ENCODE measurements around the gene ZBTB24.

The ZBTB24 gene

DNA sequence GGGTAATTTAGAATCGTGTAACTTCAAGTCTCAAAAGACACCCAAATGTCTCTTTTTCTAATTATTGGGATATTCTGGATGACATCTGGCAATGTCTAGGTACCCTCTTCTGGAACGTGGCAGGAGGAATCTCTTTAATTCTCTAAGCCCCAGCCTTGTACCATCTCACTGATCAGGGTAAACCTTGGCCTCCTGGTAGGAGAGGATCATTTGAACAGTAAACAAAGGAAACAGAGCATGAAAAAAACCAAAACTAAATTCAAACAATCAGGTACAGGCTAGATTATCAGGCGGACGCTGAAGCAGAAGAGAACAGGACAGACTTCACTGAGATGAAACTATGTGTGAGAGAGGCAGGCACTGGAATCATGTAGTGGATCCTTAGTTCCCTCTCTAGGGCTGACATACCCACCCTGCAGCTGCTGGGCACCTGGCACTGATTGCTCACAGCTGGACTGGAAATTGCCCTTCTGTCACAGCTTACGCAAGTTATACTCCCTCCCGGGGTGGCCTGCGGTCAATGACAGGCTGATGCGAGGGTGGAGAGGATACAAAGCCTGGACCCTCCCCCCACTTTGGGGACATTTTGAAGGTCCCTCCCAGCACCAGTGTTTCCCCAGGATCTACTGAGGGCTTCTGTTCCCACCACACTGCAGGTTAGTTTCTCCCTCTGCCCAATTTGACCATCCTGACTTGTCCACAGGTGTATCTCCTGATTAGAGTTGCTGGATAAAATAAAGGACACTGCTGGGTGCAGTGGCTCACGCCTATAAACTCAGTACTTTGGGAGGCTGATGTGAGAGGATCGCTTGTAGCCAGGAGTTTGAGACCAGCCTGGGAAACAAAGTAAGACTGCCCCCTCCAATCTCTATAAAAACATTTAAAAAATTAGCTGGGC lies 20.6 kb upstream of the ZBTB24 start:
- TF ChIP-seq CTCF (IDR thresholded peaks at IDR 0.05; ENCODE audit: insufficient read depth, missing control alignments), result no peak
- DNase-seq (ENCODE audit: insufficient read length, low spot score) (no peak), FAIRE-seq (no peak)

DNA sequence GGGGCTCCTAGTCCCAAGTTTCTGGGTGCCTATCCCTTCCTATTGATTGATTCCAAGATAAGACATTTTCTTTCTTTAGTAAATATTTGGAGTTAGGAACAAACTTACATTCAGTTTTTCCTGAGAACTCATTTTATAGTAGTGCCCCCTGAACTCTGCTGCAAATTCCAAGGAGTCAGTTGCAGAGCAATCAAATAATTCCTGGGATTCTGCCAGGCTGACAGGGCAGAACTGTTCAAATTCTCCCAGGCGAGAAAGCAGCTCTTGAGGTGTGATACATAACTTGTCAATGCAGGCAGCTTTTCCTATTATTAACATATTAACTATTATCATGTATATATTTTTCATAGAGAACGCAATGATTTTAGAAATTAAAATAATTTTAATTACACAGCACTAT lies 15.9 kb upstream of the ZBTB24 start:
- no peak for DNase-seq (ENCODE audit: insufficient read length, low spot score)
- FAIRE-seq, result no peak
- TF ChIP-seq CTCF (IDR thresholded peaks at IDR 0.05; ENCODE audit: insufficient read depth, missing control alignments), result no peak

- no peak for DNase-seq (ENCODE audit: insufficient read length, low spot score)
- TF ChIP-seq CTCF (IDR thresholded peaks at IDR 0.05; ENCODE audit: insufficient read depth, missing control alignments), result no peak
- no peak for FAIRE-seq
Observed at GRCh38 chr6:109498052-109498451, 15.0 kb upstream of the ZBTB24 start.

- TF ChIP-seq CTCF (IDR thresholded peaks at IDR 0.05; ENCODE audit: insufficient read depth, missing control alignments), result no peak
- FAIRE-seq, result no peak
Observed at GRCh38 chr6:109496036-109496772, 13.2 kb upstream of the ZBTB24 start.

GRCh38 chr6:109493865-109494264 lies 10.8 kb upstream of the ZBTB24 start:
- DNase-seq (ENCODE audit: insufficient read length, low spot score) (no peak), FAIRE-seq (no peak)
- no peak for TF ChIP-seq CTCF (IDR thresholded peaks at IDR 0.05; ENCODE audit: insufficient read depth, missing control alignments)

More at GRCh38 chr6:109496036-109496772, 13.2 kb upstream of the ZBTB24 start:
- DNase-seq (ENCODE audit: insufficient read length, low spot score), result no peak

DNA sequence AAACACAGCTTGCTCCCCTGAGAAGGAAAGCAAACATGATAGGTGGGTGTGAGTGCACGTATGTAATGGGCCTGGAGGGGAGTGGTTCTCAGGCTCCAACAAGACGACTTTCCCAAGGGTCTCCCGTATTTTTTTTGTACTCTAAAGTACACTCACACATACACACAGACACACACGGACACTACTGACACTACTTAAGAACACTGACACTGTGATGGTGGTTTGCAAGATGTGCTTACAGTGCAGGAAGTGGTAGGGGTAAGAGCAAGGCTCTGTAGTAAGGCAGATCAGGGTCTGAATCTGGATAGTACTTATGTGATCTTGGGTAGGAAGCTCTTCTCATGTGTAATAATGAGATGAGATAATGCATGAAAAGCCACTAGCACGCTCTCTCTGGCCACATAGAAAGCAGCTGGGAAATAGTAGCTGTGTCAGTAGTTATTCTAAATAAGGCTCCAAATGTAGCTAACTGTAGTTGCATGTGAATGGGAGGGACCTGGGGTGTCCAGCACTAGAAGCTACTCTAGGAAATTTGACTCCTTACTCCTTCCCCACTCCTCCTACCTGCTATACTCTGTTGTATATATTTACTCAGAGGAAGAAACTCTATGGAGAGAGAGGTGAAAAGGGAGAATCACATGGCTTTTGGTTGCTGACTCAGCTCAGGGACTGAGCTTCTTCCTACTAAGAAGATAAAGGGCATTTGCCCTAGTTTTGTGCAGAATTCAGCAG lies 8.4 kb upstream of the ZBTB24 start:
- DNase-seq (ENCODE audit: insufficient read length, low spot score) (no peak), FAIRE-seq (no peak)
- no peak for TF ChIP-seq CTCF (IDR thresholded peaks at IDR 0.05; ENCODE audit: insufficient read depth, missing control alignments)

Data from D721Med (cell line).